Measurements from ENCODE around the gene WNT11. TPM values are rescaled to one million over a fixed set of nuclear protein-coding genes. Genes with fewer than 3 reads are reported as not detected.

Gene WNT11
- total and polyA plus RNA-seq, 2 of the 13 experiments (the other 11 are each of a cell fraction or from before 2014, with no cell fraction given): 0.34 to 0.66 TPM

DNA sequence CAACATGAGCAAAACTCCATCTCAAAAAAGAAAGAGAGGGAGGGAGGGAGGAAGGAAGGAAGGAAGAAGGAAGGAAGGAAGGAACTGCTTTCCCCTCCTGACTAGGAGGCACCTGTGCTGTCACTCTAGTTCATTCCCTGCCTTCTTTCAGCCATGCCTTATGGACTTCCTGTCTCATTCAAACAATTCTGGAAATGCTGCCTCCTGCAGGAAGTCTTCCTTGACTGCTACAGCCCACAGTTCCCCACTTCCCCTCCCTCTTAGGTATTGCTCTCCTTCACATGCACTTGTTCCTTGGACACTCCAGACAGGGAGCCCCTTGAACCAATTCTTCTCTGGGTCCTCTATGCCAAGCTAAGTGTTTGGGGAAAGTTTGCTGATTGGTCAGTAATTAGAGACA is 31.6 kb upstream of the WNT11 start (continued):
- TF ChIP-seq, protein P1, sequence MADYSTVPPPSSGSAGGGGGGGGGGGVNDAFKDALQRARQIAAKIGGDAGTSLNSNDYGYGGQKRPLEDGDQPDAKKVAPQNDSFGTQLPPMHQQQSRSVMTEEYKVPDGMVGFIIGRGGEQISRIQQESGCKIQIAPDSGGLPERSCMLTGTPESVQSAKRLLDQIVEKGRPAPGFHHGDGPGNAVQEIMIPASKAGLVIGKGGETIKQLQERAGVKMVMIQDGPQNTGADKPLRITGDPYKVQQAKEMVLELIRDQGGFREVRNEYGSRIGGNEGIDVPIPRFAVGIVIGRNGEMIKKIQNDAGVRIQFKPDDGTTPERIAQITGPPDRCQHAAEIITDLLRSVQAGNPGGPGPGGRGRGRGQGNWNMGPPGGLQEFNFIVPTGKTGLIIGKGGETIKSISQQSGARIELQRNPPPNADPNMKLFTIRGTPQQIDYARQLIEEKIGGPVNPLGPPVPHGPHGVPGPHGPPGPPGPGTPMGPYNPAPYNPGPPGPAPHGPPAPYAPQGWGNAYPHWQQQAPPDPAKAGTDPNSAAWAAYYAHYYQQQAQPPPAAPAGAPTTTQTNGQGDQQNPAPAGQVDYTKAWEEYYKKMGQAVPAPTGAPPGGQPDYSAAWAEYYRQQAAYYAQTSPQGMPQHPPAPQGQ (CRISPR knock-in tag; IDR thresholded peaks at IDR 0.05; ENCODE audit: borderline replicate concordance): no peak
- TF ChIP-seq FOXA3 (CRISPR knock-in tag; IDR thresholded peaks at IDR 0.05) (no peak), SMC3 (IDR thresholded peaks at IDR 0.05; ENCODE audit: low read length) (peak; percentile 34; the same call in 1 of the 2 replicates), MEIS2 (CRISPR knock-in tag; IDR thresholded peaks at IDR 0.05) (no peak), ZNF567 (CRISPR knock-in tag; IDR thresholded peaks at IDR 0.05; ENCODE audit: borderline replicate concordance) (no peak), RFXANK (CRISPR knock-in tag; IDR thresholded peaks at IDR 0.05) (no peak), STAG1 (CRISPR knock-in tag; IDR thresholded peaks at IDR 0.05) (peak; percentile 39), ELF1 (CRISPR knock-in tag; IDR thresholded peaks at IDR 0.05) (0 out of 2 replicates have a peak, but pooled peaks have one; percentile 19), RELA (CRISPR knock-in tag; IDR thresholded peaks at IDR 0.05) (no peak), CC2D1A (CRISPR knock-in tag; IDR thresholded peaks at IDR 0.05) (no peak), FOXK1 (CRISPR knock-in tag; IDR thresholded peaks at IDR 0.05; ENCODE audit: borderline replicate concordance, low read depth) (no peak), MEF2D (CRISPR knock-in tag; IDR thresholded peaks at IDR 0.05) (no peak), ADNP (CRISPR knock-in tag; IDR thresholded peaks at IDR 0.05) (peak; percentile 63; the same call in 1 of the 2 replicates), PATZ1 (CRISPR knock-in tag; IDR thresholded peaks at IDR 0.05) (no peak)
- TF ChIP-seq, protein P2, sequence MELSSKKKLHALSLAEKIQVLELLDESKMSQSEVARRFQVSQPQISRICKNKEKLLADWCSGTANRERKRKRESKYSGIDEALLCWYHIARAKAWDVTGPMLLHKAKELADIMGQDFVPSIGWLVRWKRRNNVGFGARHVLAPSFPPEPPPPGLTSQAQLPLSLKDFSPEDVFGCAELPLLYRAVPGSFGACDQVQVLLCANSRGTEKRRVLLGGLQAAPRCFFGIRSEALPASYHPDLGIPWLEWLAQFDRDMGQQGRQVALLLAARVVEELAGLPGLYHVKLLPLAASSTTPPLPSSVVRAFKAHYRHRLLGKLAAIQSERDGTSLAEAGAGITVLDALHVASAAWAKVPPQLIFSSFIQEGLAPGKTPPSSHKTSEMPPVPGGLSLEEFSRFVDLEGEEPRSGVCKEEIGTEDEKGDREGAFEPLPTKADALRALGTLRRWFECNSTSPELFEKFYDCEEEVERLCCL (CRISPR knock-in tag; IDR thresholded peaks at IDR 0.05; ENCODE audit: borderline replicate concordance): no peak
- TF ChIP-seq, protein P3, sequence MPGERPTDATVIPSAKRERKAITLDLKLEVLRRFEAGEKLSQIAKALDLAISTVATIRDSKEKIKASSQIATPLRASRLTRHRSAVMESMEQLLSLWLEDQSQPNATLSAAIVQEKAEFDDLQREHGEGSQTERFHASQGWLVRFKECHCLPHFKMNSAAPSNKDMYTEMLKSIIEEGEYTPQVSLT (CRISPR knock-in tag; IDR thresholded peaks at IDR 0.05; ENCODE audit: borderline replicate concordance, low read depth): no peak
